ENCODE results near the gene GMDS.

DNA sequence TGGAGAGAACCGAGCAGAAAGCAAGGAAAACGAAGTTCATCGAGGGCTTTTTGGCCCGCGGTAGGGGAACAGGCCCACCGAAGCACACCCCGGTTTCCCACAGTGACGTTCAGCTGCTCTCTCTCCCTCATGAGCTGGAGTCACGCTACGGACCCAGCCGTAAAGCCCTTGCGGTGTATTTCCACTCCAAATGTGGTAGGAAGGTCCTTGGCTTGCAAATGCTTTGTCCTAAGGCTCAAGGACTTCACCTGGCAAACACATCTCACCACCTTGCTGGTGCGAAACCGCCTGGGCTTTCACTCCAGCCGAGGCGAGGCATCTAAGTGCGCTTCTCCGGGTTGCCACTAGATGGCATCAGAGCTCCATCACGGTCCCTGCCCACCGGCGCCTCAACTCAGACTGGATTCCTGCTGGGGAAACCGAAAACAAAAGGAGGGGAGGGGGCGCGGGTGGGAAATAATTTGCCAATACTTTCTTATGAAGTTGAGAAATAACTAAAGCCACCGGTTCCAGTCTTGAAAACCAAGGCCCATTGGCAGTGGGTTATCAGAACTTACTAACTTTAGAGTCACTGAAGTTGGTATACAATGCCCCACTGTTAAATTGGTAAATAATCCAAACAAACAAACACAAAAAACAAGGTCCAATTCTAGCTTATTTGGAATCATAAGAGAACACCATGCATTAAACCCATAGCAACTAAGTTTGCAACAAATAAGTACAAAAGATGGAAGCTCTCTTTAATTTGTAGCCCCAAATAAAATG lies 649.1 kb downstream of the GMDS start:
- TF ChIP-seq, protein P1, sequence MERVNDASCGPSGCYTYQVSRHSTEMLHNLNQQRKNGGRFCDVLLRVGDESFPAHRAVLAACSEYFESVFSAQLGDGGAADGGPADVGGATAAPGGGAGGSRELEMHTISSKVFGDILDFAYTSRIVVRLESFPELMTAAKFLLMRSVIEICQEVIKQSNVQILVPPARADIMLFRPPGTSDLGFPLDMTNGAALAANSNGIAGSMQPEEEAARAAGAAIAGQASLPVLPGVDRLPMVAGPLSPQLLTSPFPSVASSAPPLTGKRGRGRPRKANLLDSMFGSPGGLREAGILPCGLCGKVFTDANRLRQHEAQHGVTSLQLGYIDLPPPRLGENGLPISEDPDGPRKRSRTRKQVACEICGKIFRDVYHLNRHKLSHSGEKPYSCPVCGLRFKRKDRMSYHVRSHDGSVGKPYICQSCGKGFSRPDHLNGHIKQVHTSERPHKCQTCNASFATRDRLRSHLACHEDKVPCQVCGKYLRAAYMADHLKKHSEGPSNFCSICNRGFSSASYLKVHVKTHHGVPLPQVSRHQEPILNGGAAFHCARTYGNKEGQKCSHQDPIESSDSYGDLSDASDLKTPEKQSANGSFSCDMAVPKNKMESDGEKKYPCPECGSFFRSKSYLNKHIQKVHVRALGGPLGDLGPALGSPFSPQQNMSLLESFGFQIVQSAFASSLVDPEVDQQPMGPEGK (CRISPR knock-in tag; IDR thresholded peaks at IDR 0.05; ENCODE audit: borderline replicate concordance): no peak
- TF ChIP-seq ZFP30 (CRISPR knock-in tag; IDR thresholded peaks at IDR 0.05) (no peak), ZFP3 (CRISPR knock-in tag; IDR thresholded peaks at IDR 0.05) (no peak), TOX (CRISPR knock-in tag; IDR thresholded peaks at IDR 0.05; ENCODE audit: borderline replicate concordance) (no peak), OSR1 (CRISPR knock-in tag; IDR thresholded peaks at IDR 0.05) (no peak)
- TF ChIP-seq, protein P2, sequence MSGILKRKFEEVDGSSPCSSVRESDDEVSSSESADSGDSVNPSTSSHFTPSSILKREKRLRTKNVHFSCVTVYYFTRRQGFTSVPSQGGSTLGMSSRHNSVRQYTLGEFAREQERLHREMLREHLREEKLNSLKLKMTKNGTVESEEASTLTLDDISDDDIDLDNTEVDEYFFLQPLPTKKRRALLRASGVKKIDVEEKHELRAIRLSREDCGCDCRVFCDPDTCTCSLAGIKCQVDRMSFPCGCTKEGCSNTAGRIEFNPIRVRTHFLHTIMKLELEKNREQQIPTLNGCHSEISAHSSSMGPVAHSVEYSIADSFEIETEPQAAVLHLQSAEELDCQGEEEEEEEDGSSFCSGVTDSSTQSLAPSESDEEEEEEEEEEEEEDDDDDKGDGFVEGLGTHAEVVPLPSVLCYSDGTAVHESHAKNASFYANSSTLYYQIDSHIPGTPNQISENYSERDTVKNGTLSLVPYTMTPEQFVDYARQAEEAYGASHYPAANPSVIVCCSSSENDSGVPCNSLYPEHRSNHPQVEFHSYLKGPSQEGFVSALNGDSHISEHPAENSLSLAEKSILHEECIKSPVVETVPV (CRISPR knock-in tag; IDR thresholded peaks at IDR 0.05): no peak

All from SK-N-SH treated with all-trans-retinoic acid at 6 μM for 48 hours (cell line).